CD14-positive monocyte (primary cell): Measurements from ENCODE around the gene CDH8. TPM values are rescaled to one million over a fixed set of nuclear protein-coding genes. Genes with fewer than 3 reads are reported as not detected.

Experiments
- DNase-seq, 3 donors: peaks; one replicate each; pipeline ENCODE4 v3.0.0-alpha.2; 2011 to 2022
- H2AFZ ChIP-seq: 2 replicates; pipeline ENCODE4 v1.6.0; 2012; ENCODE audit warnings: mild to moderate bottlenecking, low read depth, low read length, inconsistent platforms; ENCODE audit not compliant: insufficient read depth, poor library complexity, severe bottlenecking
- H3K27ac ChIP-seq, 2 donors: 1 replicate in 1 of 2; 2 replicates in 1 of 2; pipeline ENCODE4 v1.5.1; 2012 to 2013; ENCODE audit warnings: low read length in 2 of 2, control low read depth in 1 of 2, inconsistent platforms in 1 of 2, low read depth in 1 of 2, mild to moderate bottlenecking in 1 of 2
- H3K27me3 ChIP-seq, 2 donors: one replicate each; pipeline versions ENCODE4 v1.6.0 to v1.6.1; 2011 to 2013; ENCODE audit warnings: low read length in 2 of 2; ENCODE audit not compliant: control insufficient read depth in 2 of 2, insufficient read depth in 2 of 2
- H3K36me3 ChIP-seq, 2 donors: replicated peaks in 1 of 2; 1 replicate in 1 of 2; 2 replicates in 1 of 2; pipeline versions ENCODE4 v1.5.1 to v1.6.1; 2012 to 2013; ENCODE audit warnings: low read length in 2 of 2, control low read depth in 1 of 2, inconsistent platforms in 1 of 2, mild to moderate bottlenecking in 1 of 2; ENCODE audit not compliant: insufficient read depth in 2 of 2, control insufficient read depth in 1 of 2
- H3K4me1 ChIP-seq, 2 donors: 1 replicate in 1 of 2; 2 replicates in 1 of 2; pipeline versions ENCODE4 v1.5.1 to v1.6.1; 2012 to 2013; ENCODE audit warnings: low read length in 2 of 2, control low read depth in 1 of 2, inconsistent platforms in 1 of 2, mild to moderate bottlenecking in 1 of 2, moderate library complexity in 1 of 2; ENCODE audit not compliant: insufficient read depth in 2 of 2, control insufficient read depth in 1 of 2
- H3K4me2 ChIP-seq: replicated peaks from 2 replicates; pipeline ENCODE3; 2012; ENCODE audit warnings: low read length, moderate library complexity, mild to moderate bottlenecking; ENCODE audit not compliant: poor library complexity, severe bottlenecking; ENCODE audit errors: extremely low read depth
- H3K4me3 ChIP-seq, 3 experiments: fragments of 200-600 bp in 1 of 3; sonication (generic) in 1 of 3; replicated peaks in 1 of 3; 1 replicate in 2 of 3; 2 replicates in 1 of 3; pipeline ENCODE4 v1.5.1; 2011 to 2013; ENCODE audit warnings: low read length in 3 of 3, mild to moderate bottlenecking in 3 of 3, control low read depth in 2 of 3, low read depth in 2 of 3, inconsistent platforms in 1 of 3, moderate library complexity in 1 of 3
- H3K79me2 ChIP-seq: 2 replicates; pipeline ENCODE4 v1.6.0; 2012; ENCODE audit warnings: mild to moderate bottlenecking, control low read depth, inconsistent platforms, low read length, moderate library complexity; ENCODE audit not compliant: insufficient read depth
- H3K9ac ChIP-seq: 2 replicates; pipeline ENCODE4 v1.6.0; 2017; ENCODE audit warnings: low read length, mild to moderate bottlenecking; ENCODE audit not compliant: insufficient read depth, poor library complexity, severe bottlenecking
- H3K9me3 ChIP-seq, 2 donors: replicated peaks in 1 of 2; 1 replicate in 1 of 2; 2 replicates in 1 of 2; pipeline versions ENCODE4 v1.5.1 to v1.6.1; 2012 to 2013; ENCODE audit warnings: low read length in 2 of 2, control low read depth in 1 of 2; ENCODE audit not compliant: control insufficient read depth in 1 of 2, insufficient read depth in 1 of 2
- H4K20me1 ChIP-seq: 2 replicates; pipeline ENCODE4 v1.6.0; 2012; ENCODE audit warnings: mild to moderate bottlenecking, low read length, control low read depth, moderate library complexity; ENCODE audit not compliant: insufficient read depth
- H3K27ac Mint-ChIP-seq, 7 donors: one replicate each; pipeline ENCODE4 v1.8.0; 2020; ENCODE audit warnings: mild to moderate bottlenecking in 7 of 7, mixed read lengths in 7 of 7, moderate library complexity in 6 of 7, inconsistent platforms in 2 of 7
- H3K27me3 Mint-ChIP-seq, 3 donors: one replicate each; pipeline ENCODE4 v1.8.0; 2021 to 2022; ENCODE audit warnings: low read depth in 3 of 3, mild to moderate bottlenecking in 3 of 3, mixed read lengths in 3 of 3, moderate library complexity in 3 of 3, inconsistent platforms in 1 of 3
- H3K36me3 Mint-ChIP-seq, 2 donors: one replicate each; pipeline ENCODE4 v1.8.0; 2020; ENCODE audit warnings: mixed read lengths in 2 of 2, inconsistent platforms in 1 of 2, mild to moderate bottlenecking in 1 of 2
- H3K4me1 Mint-ChIP-seq: one replicate; pipeline ENCODE4 v1.8.0; 2020; ENCODE audit warnings: mild to moderate bottlenecking, mixed read lengths
- H3K4me3 Mint-ChIP-seq, 2 donors: one replicate each; pipeline ENCODE4 v1.8.0; 2020; ENCODE audit warnings: mild to moderate bottlenecking in 2 of 2, mixed read lengths in 2 of 2, moderate library complexity in 1 of 2
- H3K9me3 Mint-ChIP-seq, 7 donors: one replicate each; pipeline ENCODE4 v1.8.0; 2020 to 2022; ENCODE audit warnings: mixed read lengths in 7 of 7, mild to moderate bottlenecking in 6 of 7, moderate library complexity in 6 of 7, inconsistent platforms in 2 of 7
- WGBS: methylation state at CpG from one replicate; pipeline ENCODE4 v1.1.5; 2013; ENCODE audit warnings: missing lambda C conversion rate; ENCODE audit not compliant: insufficient coverage; 5-methylcytosine and 5-hydroxymethylcytosine counted together
- intact Hi-C, 2 donors: fragments of 100-400 bp; cut with micrococcal nuclease; formaldehyde crosslinking; loops; one replicate each; pipeline versions ENCODE4 v1.15.0 to v1.15.1; 2023
- polyA plus RNA-seq, 3 donors: library from polyadenylated mRNA; depleted of rRNA in 1 of 3; unstranded in 2 of 3; stranded (reverse) in 1 of 3; fragments of 300-500 nt in 2 of 3; fragments of >200 nt in 1 of 3; fragmentation: Illumina TruSeq in 2 of 3; gene quantifications; 1 replicate in 2 of 3; 2 replicates in 1 of 3; pipeline ENCODE4 v1.2.3, GENCODE V29; 2012 to 2021
- TF ChIP-seq, protein P1 (sequence below): fragments of 200-600 bp; IDR thresholded peaks from one replicate; pipeline ENCODE4 v1.8.0; 2022; ENCODE audit warnings: antibody characterized with exemption, mild to moderate bottlenecking

CDH8 gene
- polyA plus RNA-seq, 3 donors = not detected

DNA sequence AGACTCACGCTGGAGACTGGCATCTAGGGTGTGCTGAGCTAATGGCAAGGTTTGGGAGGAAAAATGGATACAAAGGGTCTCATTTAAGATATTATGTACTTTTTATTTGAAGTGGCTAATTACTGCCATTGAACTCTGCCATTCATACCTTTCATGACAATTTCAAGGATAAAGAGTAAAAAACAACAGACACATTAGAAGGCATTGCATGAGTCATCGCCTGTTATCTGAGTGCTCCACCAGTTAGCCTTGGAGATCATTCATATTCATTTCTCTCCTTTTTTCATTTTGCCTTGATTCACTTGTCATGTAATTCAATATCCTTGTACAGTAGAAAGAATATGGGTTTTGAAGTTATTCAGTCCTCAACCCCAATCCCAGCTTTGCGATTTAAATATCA, 109.5 kb downstream of the CDH8 start:
- no peaks in the 10 kb centered on the region for H3K27me3 ChIP-seq
- H3K9ac ChIP-seq = no peak overlapping the region
- no peaks in the 10 kb centered on the region for H3K4me1 Mint-ChIP-seq
- H3K36me3 ChIP-seq = no peaks in the 10 kb centered on the region
- TF ChIP-seq, protein P1, sequence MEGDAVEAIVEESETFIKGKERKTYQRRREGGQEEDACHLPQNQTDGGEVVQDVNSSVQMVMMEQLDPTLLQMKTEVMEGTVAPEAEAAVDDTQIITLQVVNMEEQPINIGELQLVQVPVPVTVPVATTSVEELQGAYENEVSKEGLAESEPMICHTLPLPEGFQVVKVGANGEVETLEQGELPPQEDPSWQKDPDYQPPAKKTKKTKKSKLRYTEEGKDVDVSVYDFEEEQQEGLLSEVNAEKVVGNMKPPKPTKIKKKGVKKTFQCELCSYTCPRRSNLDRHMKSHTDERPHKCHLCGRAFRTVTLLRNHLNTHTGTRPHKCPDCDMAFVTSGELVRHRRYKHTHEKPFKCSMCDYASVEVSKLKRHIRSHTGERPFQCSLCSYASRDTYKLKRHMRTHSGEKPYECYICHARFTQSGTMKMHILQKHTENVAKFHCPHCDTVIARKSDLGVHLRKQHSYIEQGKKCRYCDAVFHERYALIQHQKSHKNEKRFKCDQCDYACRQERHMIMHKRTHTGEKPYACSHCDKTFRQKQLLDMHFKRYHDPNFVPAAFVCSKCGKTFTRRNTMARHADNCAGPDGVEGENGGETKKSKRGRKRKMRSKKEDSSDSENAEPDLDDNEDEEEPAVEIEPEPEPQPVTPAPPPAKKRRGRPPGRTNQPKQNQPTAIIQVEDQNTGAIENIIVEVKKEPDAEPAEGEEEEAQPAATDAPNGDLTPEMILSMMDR = no peak
- no peak overlapping the region for H3K4me2 ChIP-seq
- no peaks in the 10 kb centered on the region for H3K79me2 ChIP-seq
- no peak overlapping the region for H3K27ac Mint-ChIP-seq
- no peaks in the 10 kb centered on the region for H3K27me3 Mint-ChIP-seq
- no CpG with 5 or more reads among the region's 3 CpGs for WGBS
- no peak overlapping the region for H2AFZ ChIP-seq
- no peaks in the 10 kb centered on the region for H3K36me3 Mint-ChIP-seq
- intact Hi-C loops = no loop called here
- no peak overlapping the region for H3K27ac ChIP-seq
- peaks cover 0 to 3% (median 0%) of the 10 kb centered on the region in 7 donors for H3K9me3 Mint-ChIP-seq
- H3K9me3 ChIP-seq = no peaks in the 10 kb centered on the region
- no peak overlapping the region for H3K4me3 ChIP-seq
- H3K4me1 ChIP-seq = no peaks in the 10 kb centered on the region
- no peak overlapping the region for H3K4me3 Mint-ChIP-seq
- DNase-seq = no peak
- H4K20me1 ChIP-seq = no peaks in the 10 kb centered on the region

DNA sequence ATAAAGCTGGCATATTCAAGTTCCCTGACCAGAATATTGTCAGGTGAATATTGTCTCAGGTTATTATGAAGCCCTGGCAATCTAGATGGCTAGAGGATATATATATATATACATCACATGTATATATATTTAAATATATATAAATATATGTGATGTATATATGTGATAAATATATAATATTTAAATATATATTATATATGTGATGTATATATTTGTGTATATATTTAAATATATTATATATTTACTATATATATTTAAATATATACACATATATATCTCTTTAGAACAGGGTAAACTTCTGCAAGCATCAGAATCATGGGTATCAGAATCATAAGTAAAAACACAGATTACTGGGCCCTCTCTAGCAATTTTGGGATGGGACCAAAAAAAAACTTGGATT, 112.6 kb downstream of the CDH8 start:
- no peak overlapping the region for H2AFZ ChIP-seq
- H3K9me3 Mint-ChIP-seq = peaks cover 0 to 4% (median 0%) of the 10 kb centered on the region in 7 donors
- DNase-seq = no peak
- H3K27ac Mint-ChIP-seq = no peak overlapping the region
- no peak overlapping the region for H3K4me3 ChIP-seq
- intact Hi-C loops = no loop called here
- H3K27me3 ChIP-seq = no peaks in the 10 kb centered on the region
- no peak overlapping the region for H3K9ac ChIP-seq
- no peak overlapping the region for H3K27ac ChIP-seq
- no peaks in the 10 kb centered on the region for H3K79me2 ChIP-seq
- no peaks in the 10 kb centered on the region for H3K4me1 Mint-ChIP-seq
- TF ChIP-seq, protein P1 = no peak
- H3K36me3 Mint-ChIP-seq = no peaks in the 10 kb centered on the region
- peaks cover 0 to 2% (median 0%) of the 10 kb centered on the region in 3 donors for H3K27me3 Mint-ChIP-seq
- H3K4me1 ChIP-seq = no peaks in the 10 kb centered on the region
- H3K4me3 Mint-ChIP-seq = no peak overlapping the region
- H3K36me3 ChIP-seq = no peaks in the 10 kb centered on the region
- H4K20me1 ChIP-seq = no peaks in the 10 kb centered on the region
- H3K4me2 ChIP-seq = no peak overlapping the region
- no peaks in the 10 kb centered on the region for H3K9me3 ChIP-seq
